Ishikawa (cell line): Measurements from ENCODE around the gene PSD2.

ENCODE experiments used
- CEBPB ChIP-seq: IDR thresholded peaks from 2 replicates; pipeline ENCODE4 v1.6.1; 2012
- CREB1 ChIP-seq: IDR thresholded peaks from 2 replicates; pipeline ENCODE4 v1.6.1; 2012; ENCODE audit warnings: low read depth
- EGR1 ChIP-seq: IDR thresholded peaks from 2 replicates; pipeline ENCODE4 v1.6.1; 2012
- EP300 ChIP-seq: IDR thresholded peaks from 2 replicates; pipeline ENCODE4 v1.6.1; 2012; ENCODE audit warnings: borderline replicate concordance
- FOXM1 ChIP-seq: IDR thresholded peaks from 2 replicates; pipeline ENCODE4 v1.6.1; 2012; ENCODE audit warnings: low read depth, borderline replicate concordance
- MAX ChIP-seq: IDR thresholded peaks from 2 replicates; pipeline ENCODE4 v1.6.1; 2012
- NFIC ChIP-seq: IDR thresholded peaks from 2 replicates; pipeline ENCODE4 v1.6.1; 2012
- RAD21 ChIP-seq: IDR thresholded peaks from 2 replicates; pipeline ENCODE4 v1.6.1; 2012; ENCODE audit warnings: low read depth
- REST ChIP-seq: IDR thresholded peaks from 2 replicates; pipeline ENCODE4 v1.6.1; 2012; ENCODE audit warnings: low read depth, mild to moderate bottlenecking
- TAF1 ChIP-seq: IDR thresholded peaks from 2 replicates; pipeline ENCODE4 v1.6.1; 2012; ENCODE audit warnings: low read depth, mild to moderate bottlenecking
- TCF12 ChIP-seq: IDR thresholded peaks from 2 replicates; pipeline ENCODE4 v1.6.1; 2012; ENCODE audit warnings: low read depth
- TEAD4 ChIP-seq: IDR thresholded peaks from 2 replicates; pipeline ENCODE4 v1.6.1; 2012
- USF1 ChIP-seq: IDR thresholded peaks from 2 replicates; pipeline ENCODE4 v1.6.1; 2012
- YY1 ChIP-seq: IDR thresholded peaks from 2 replicates; pipeline ENCODE4 v1.6.1; 2012; ENCODE audit warnings: low read depth
- ZBTB7A ChIP-seq: IDR thresholded peaks from 2 replicates; pipeline ENCODE4 v1.6.1; 2012; ENCODE audit warnings: low read depth

The PSD2 gene

GRCh38 chr5:139829471-139829870, 33.9 kb downstream of the PSD2 start:
- TF ChIP-seq YY1, result no peak
- no peak for TF ChIP-seq RAD21
- no peak for TF ChIP-seq CREB1
- no peak for TF ChIP-seq USF1
- no peak for TF ChIP-seq ZBTB7A
- TF ChIP-seq TCF12, result no peak
- TF ChIP-seq FOXM1, result no peak
- TF ChIP-seq TEAD4, result no peak
- no peak for TF ChIP-seq EP300
- no peak for TF ChIP-seq NFIC
- no peak for TF ChIP-seq TAF1
- no peak for TF ChIP-seq CEBPB

- TF ChIP-seq TCF12 (no peak), NFIC (no peak), FOXM1 (no peak), TAF1 (no peak), RAD21 (no peak), TEAD4 (no peak), CREB1 (no peak), MAX (no peak), ZBTB7A (no peak), EGR1 (no peak), REST (no peak), CEBPB (no peak), USF1 (no peak), EP300 (no peak), YY1 (no peak)
These were observed 36.0 kb downstream of the PSD2 start for GRCh38 chr5:139831624-139832023.

- no peak for TF ChIP-seq TEAD4
- no peak for TF ChIP-seq RAD21
- no peak for TF ChIP-seq YY1
- TF ChIP-seq USF1, result no peak
- no peak for TF ChIP-seq ZBTB7A
- no peak for TF ChIP-seq REST
- TF ChIP-seq TCF12, result no peak
- TF ChIP-seq CREB1, result no peak
- no peak for TF ChIP-seq EP300
- TF ChIP-seq MAX, result no peak
- no peak for TF ChIP-seq CEBPB
- TF ChIP-seq FOXM1, result no peak
- no peak for TF ChIP-seq TAF1
- no peak for TF ChIP-seq NFIC
- no peak for TF ChIP-seq EGR1
These were observed 37.9 kb downstream of the PSD2 start for GRCh38 chr5:139833525-139833924.

GRCh38 chr5:139835656-139836055, 40.0 kb downstream of the PSD2 start:
- TF ChIP-seq YY1, result 0 out of 2 replicates have a peak, but pooled peaks have one; percentile 32
- TF ChIP-seq TAF1, result no peak
- peak; percentile 93 for TF ChIP-seq REST
